Measurements from ENCODE around the gene SERPING1. TPM values are rescaled to one million over a fixed set of nuclear protein-coding genes. Genes with fewer than 3 reads are reported as not detected.

The SERPING1 gene
- polyA plus RNA-seq, 1 experiment: 119 TPM

DNA sequence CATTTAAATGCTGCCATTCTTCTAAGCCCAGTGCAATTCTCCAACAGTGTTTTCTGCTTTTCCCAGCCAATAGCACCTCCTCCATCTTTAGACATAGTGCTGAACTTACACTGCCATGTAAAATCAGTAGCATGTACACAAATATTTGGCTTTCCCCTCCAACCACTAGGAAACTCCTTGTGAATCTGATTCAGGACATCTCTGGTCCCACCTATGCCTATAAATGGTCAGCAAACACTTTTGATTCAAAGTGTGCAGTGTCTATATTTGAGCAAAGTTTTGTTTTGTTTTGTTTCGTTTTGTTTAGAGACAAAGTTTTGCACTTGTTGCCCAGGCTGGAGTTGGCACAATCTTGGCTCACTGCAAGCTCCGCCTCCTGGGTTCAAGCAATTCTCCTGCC, 27.4 kb downstream of the SERPING1 start:
- CTCF ChIA-PET: interaction anchor here (0.7 to 3.1 kb wide), 2 partner anchors 10 to 12 kb away, joined by 3 to 12 read pairs; no protein-coding TSS in a partner anchor

DNA sequence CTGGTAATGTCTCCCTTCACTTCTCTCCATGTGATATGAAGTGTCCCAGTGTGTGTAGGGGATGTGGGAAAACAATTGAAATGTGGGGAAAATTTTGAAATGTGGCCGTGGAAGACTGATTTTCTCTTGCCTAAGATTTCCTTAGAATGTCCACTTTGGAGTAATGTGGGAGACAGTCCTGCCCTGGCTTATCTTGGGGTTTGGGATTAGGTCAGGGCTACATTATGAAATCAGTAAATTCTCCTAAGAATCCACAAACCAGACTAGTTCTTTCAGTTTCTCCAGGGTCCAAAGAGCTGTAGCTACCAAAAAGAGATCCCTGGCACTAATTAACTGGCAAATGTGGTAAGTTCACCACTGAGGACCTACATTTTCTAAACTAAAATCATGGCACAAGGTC, 29.4 kb downstream of the SERPING1 start:
- H3K4me3 ChIP-seq (ENCODE audit: low read depth, low read length): no peak overlapping the region
- TF ChIP-seq, protein P1, sequence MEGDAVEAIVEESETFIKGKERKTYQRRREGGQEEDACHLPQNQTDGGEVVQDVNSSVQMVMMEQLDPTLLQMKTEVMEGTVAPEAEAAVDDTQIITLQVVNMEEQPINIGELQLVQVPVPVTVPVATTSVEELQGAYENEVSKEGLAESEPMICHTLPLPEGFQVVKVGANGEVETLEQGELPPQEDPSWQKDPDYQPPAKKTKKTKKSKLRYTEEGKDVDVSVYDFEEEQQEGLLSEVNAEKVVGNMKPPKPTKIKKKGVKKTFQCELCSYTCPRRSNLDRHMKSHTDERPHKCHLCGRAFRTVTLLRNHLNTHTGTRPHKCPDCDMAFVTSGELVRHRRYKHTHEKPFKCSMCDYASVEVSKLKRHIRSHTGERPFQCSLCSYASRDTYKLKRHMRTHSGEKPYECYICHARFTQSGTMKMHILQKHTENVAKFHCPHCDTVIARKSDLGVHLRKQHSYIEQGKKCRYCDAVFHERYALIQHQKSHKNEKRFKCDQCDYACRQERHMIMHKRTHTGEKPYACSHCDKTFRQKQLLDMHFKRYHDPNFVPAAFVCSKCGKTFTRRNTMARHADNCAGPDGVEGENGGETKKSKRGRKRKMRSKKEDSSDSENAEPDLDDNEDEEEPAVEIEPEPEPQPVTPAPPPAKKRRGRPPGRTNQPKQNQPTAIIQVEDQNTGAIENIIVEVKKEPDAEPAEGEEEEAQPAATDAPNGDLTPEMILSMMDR (IDR thresholded peaks at IDR 0.05; ENCODE audit: insufficient read depth, low read depth, low read length): no peak
- no peaks in the 10 kb centered on the region for H3K36me3 ChIP-seq (ENCODE audit: control insufficient read depth, insufficient read depth, low read length)
- ChIA-PET POLR2A (no interaction called here), CTCF (interaction anchor here (1.0 to 3.2 kb wide), 3 partner anchors 10 to 59 kb away, joined by 3 to 12 read pairs (median 11); partner anchors contain the start of genes SERPING1 and UBE2L6)
- no peak for DNase-seq (ENCODE audit: low read depth)
- H3K27me3 ChIP-seq (ENCODE audit: control insufficient read depth, insufficient read depth, low read length): no peaks in the 10 kb centered on the region; the same call in 1 of the 2 replicates

More for the DNA sequence above, 27.4 kb downstream of the SERPING1 start:
- Histone ChIP-seq H3K36me3 (ENCODE audit: control insufficient read depth, insufficient read depth, low read length) (no peaks in the 10 kb centered on the region), H3K4me3 (ENCODE audit: low read depth, low read length) (no peak overlapping the region), H3K27me3 (ENCODE audit: control insufficient read depth, insufficient read depth, low read length) (no peaks in the 10 kb centered on the region; the same call in 1 of the 2 replicates)
- POLR2A ChIA-PET: no interaction called here
- TF ChIP-seq, protein P1 (IDR thresholded peaks at IDR 0.05; ENCODE audit: insufficient read depth, low read depth, low read length): no peak
- no peak for DNase-seq (ENCODE audit: low read depth)

DNA sequence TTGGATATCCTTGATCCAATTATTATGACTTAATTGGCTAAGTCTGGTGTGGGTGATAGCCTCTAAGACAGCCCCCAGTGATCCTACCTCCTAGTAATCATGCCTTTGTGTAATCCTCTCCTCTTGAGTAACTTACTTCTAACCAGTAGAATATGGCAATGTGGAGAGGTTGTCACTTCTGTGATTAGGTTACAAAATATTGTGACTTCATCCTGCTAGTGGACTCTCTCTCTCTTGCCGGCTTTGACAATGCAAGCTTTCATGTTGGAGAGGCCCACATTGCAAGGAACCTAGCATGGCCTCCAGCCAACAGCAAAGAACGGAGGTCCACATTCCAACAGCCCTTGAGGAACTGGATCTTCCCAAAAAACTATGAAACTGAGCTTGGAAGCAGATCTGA, 32.7 kb downstream of the SERPING1 start:
- DNase-seq (ENCODE audit: low read depth): no peak
- Histone ChIP-seq H3K36me3 (ENCODE audit: control insufficient read depth, insufficient read depth, low read length) (no peaks in the 10 kb centered on the region), H3K27me3 (ENCODE audit: control insufficient read depth, insufficient read depth, low read length) (peaks cover 2% of the 10 kb centered on the region; the same call in 1 of the 2 replicates), H3K4me3 (ENCODE audit: low read depth, low read length) (no peak overlapping the region)
- TF ChIP-seq, protein P1 (IDR thresholded peaks at IDR 0.05; ENCODE audit: insufficient read depth, low read depth, low read length): no peak
- POLR2A ChIA-PET: no interaction called here
- CTCF ChIA-PET: interaction anchor here (1.0 to 2.2 kb wide), 2 partner anchors 11 to 12 kb away, joined by 3 to 11 read pairs; no protein-coding TSS in a partner anchor

DNA sequence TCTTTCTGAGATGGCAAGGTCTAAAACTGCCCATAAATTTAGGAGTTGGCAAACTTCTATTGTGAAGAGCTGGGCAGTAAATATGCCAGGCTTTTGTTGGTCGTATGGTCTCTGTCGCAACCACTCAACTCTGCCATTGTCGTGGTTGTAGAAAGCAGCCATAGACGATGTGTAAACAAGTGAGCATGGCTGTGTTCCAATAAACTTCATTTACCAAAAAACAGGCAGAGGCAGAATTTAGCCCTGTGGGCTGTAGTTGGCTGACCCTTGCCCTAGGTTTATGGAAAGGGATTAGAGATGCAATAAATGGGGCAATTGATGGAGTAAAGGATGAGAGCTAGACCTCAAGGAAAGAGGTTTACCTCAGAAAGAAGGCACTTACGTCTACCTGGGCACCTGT, 34.6 kb downstream of the SERPING1 start:
- TF ChIP-seq, protein P1 (IDR thresholded peaks at IDR 0.05; ENCODE audit: insufficient read depth, low read depth, low read length): no peak
- Histone ChIP-seq H3K4me3 (ENCODE audit: low read depth, low read length) (no peak overlapping the region), H3K27me3 (ENCODE audit: control insufficient read depth, insufficient read depth, low read length) (peaks cover 2% of the 10 kb centered on the region; the same call in 1 of the 2 replicates), H3K36me3 (ENCODE audit: control insufficient read depth, insufficient read depth, low read length) (no peaks in the 10 kb centered on the region)
- CTCF ChIA-PET: interaction anchor here (0.6 to 2.3 kb wide), 5 partner anchors 9 to 1015 kb away, joined by 3 to 9 read pairs (median 4); partner anchors contain the start of gene UBE2L6
- POLR2A ChIA-PET: no interaction called here
- DNase-seq (ENCODE audit: low read depth): no peak

DNA sequence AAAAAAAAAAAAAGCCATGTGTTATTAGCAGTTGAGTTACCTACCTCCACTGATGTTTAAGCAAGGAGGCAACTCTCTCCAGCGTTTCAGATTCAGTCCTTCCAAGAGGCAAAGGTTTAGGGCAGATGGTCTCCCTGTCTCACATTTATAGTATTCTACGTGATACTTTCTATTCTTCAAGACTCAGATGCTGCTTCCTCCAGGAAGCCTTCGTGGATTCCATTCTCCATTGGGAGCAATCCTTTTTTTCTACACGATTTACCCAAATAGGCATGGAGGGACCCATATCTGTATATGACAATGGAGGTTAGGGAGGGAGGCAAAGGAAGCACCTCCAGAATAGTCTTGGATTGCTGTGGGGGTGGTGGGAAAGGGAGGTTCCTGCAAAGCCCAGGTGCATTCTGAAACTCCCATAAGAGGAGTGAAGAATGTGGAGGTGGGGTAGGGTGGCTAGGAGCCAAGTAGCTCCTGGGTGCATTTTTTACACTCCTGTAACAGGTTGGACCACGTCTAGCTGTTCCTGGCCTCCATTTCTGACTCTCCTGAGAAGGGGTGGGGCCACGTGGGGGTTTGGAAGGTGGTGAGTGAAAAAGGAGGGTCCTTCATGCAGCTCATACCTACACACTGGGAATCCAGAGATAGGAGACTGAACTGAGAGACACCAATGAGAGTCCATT, 36.0 kb downstream of the SERPING1 start:
- Histone ChIP-seq H3K27me3 (ENCODE audit: control insufficient read depth, insufficient read depth, low read length) (peaks cover 2% of the 10 kb centered on the region; the same call in 1 of the 2 replicates), H3K36me3 (ENCODE audit: control insufficient read depth, insufficient read depth, low read length) (no peaks in the 10 kb centered on the region), H3K4me3 (ENCODE audit: low read depth, low read length) (no peak overlapping the region)
- no peak for DNase-seq (ENCODE audit: low read depth)
- CTCF ChIA-PET: interaction anchor here (0.8 to 2.3 kb wide), 3 partner anchors 7 to 65 kb away, joined by 3 to 9 read pairs (median 5); partner anchors contain the start of gene UBE2L6
- POLR2A ChIA-PET: no interaction called here
- TF ChIP-seq, protein P1 (IDR thresholded peaks at IDR 0.05; ENCODE audit: insufficient read depth, low read depth, low read length): no peak
